Activated naive CD4-positive, alpha-beta T cell treated with anti-CD3 and anti-CD28 coated beads, Interleukin-2, amount 50 U/mL, for 24 hours (primary cell): Measurements from ENCODE around the gene CUTA.

Source experiments
- H3K27ac Mint-ChIP-seq: one replicate; pipeline ENCODE4 v1.8.0; 2021; ENCODE audit warnings: mild to moderate bottlenecking, mixed read lengths
- H3K27me3 Mint-ChIP-seq: one replicate; pipeline ENCODE4 v1.8.0; 2021; ENCODE audit warnings: mixed read lengths
- H3K36me3 Mint-ChIP-seq: one replicate; pipeline ENCODE4 v1.8.0; 2021; ENCODE audit warnings: mixed read lengths
- H3K4me1 Mint-ChIP-seq: one replicate; pipeline ENCODE4 v1.8.0; 2021; ENCODE audit warnings: mixed read lengths
- H3K4me3 Mint-ChIP-seq: one replicate; pipeline ENCODE4 v1.8.0; 2021; ENCODE audit warnings: mild to moderate bottlenecking, mixed read lengths
- H3K9me3 Mint-ChIP-seq: one replicate; pipeline ENCODE4 v1.8.0; 2021; ENCODE audit warnings: mixed read lengths

CUTA gene

GRCh38 chr6:33443619-33444504 lies 26.0 kb upstream of the CUTA start:
- H3K27ac Mint-ChIP-seq: no peak overlapping the region
- H3K9me3 Mint-ChIP-seq: no peaks in the 10 kb centered on the region
- peaks cover 11% of the 10 kb centered on the region for H3K4me1 Mint-ChIP-seq
- H3K27me3 Mint-ChIP-seq: no peaks in the 10 kb centered on the region
- no peak overlapping the region for H3K4me3 Mint-ChIP-seq
- peaks cover 5% of the 10 kb centered on the region for H3K36me3 Mint-ChIP-seq

DNA sequence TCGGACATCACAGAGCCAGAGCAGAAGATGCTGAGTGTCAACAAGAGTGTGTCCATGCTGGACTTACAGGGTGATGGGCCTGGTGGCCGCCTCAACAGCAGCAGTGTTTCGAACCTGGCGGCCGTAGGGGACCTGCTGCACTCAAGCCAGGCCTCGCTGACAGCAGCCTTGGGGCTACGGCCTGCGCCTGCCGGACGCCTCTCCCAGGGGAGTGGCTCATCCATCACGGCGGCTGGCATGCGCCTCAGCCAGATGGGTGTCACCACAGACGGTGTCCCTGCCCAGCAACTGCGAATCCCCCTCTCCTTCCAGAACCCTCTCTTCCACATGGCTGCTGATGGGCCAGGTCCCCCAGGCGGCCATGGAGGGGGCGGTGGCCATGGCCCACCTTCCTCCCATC lies 25.1 kb upstream of the CUTA start:
- peaks cover 5% of the 10 kb centered on the region for H3K36me3 Mint-ChIP-seq
- no peaks in the 10 kb centered on the region for H3K9me3 Mint-ChIP-seq
- H3K4me3 Mint-ChIP-seq: no peak overlapping the region
- H3K27me3 Mint-ChIP-seq: no peaks in the 10 kb centered on the region
- peaks cover 6% of the 10 kb centered on the region for H3K4me1 Mint-ChIP-seq
- no peak overlapping the region for H3K27ac Mint-ChIP-seq

DNA sequence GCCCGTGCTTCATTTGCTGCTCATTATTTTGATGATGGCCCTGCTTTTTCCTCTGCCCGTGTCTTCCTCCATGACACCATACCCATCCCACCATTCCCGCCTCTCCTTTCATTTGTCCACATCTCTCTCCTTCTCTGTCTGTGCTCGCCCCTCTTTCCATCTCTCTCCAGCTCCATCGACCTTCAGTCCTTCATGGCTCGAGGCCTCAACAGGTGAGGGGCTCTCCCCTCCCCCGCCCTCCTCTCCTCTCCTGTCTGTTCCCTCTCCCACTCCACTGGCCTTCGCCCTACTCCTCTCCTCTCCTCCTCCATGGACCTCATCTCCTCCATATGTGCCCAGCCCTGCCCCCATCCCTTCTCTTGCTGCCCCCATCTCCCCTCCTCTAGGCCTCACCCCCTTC lies 24.4 kb upstream of the CUTA start:
- H3K36me3 Mint-ChIP-seq: peaks cover 7% of the 10 kb centered on the region
- peaks cover 4% of the 10 kb centered on the region for H3K4me1 Mint-ChIP-seq
- no peaks in the 10 kb centered on the region for H3K27me3 Mint-ChIP-seq
- no peak overlapping the region for H3K4me3 Mint-ChIP-seq
- peak overlapping the region; percentile 32 for H3K27ac Mint-ChIP-seq
- no peaks in the 10 kb centered on the region for H3K9me3 Mint-ChIP-seq

DNA sequence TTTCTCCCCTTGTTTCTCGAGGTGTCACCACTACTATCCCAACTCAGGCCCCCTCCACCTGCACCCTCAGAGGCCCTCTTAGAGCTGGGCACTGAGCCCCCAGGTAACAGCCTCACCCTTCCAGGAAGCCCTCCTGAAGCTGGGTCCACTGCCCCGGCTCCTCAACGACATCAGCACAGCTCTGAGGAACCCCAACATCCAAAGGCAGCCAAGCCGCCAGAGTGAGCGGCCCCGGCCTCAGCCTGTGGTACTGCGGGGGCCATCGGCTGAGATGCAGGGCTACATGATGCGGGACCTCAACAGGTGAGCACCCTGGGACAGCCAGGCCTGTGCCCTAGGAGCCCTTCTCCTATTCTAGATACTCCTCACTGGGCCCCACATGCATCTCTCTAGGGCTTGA lies 23.6 kb upstream of the CUTA start:
- Mint-ChIP-seq H3K36me3 (peaks cover 10% of the 10 kb centered on the region), H3K27ac (no peak overlapping the region), H3K9me3 (no peaks in the 10 kb centered on the region), H3K27me3 (no peaks in the 10 kb centered on the region), H3K4me3 (no peak overlapping the region), H3K4me1 (peaks cover 4% of the 10 kb centered on the region)

- peaks cover 6% of the 10 kb centered on the region for H3K36me3 Mint-ChIP-seq
- no peak overlapping the region for H3K4me3 Mint-ChIP-seq
- no peak overlapping the region for H3K27ac Mint-ChIP-seq
- H3K9me3 Mint-ChIP-seq: no peaks in the 10 kb centered on the region
- H3K27me3 Mint-ChIP-seq: no peaks in the 10 kb centered on the region
- H3K4me1 Mint-ChIP-seq: peaks cover 4% of the 10 kb centered on the region
Measured at GRCh38 chr6:33440649-33441309, 22.9 kb upstream of the CUTA start.

DNA sequence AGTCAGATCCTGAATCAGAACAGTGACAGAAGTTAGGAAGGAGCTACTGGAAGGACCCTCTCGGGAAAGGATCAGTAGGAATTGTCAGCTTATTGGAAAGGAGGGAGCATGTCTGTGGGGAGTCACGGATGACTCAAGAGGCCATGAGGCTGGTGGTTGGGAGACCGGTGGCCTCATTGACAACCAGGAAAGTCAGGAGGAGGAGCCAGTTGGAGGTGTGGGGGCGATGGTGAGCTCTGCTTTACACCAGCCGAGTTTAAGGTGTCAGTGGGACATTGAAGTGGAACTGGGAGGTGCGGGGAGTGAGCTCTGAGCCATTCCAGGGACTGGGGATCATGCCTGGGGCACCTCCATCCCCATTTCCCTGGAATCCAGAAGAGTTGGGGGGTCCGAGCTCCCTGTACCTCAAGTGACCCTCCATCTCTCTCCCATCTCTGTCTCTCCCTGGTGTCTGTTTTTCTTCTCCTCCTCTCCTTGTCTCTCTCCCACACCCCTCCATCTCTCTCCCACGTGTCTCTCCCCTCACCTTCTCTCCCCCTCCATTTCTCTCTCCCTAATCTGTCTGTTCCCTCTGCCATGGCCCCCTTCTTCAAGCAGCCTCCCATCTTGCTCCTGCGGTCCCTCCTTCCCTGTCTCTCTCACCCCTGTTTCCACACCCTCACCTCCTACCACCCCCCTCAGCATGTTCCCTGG lies 22.2 kb upstream of the CUTA start:
- no peak overlapping the region for H3K4me3 Mint-ChIP-seq
- H3K27me3 Mint-ChIP-seq: no peaks in the 10 kb centered on the region
- H3K27ac Mint-ChIP-seq: peak overlapping the region; percentile 83
- H3K36me3 Mint-ChIP-seq: peaks cover 6% of the 10 kb centered on the region
- peaks cover 4% of the 10 kb centered on the region for H3K4me1 Mint-ChIP-seq
- H3K9me3 Mint-ChIP-seq: no peaks in the 10 kb centered on the region

GRCh38 chr6:33438978-33439594 lies 21.2 kb upstream of the CUTA start:
- Mint-ChIP-seq H3K4me3 (no peak overlapping the region), H3K36me3 (peaks cover 6% of the 10 kb centered on the region), H3K4me1 (peaks cover 6% of the 10 kb centered on the region), H3K9me3 (no peaks in the 10 kb centered on the region), H3K27ac (peak overlapping the region; percentile 94), H3K27me3 (no peaks in the 10 kb centered on the region)

DNA sequence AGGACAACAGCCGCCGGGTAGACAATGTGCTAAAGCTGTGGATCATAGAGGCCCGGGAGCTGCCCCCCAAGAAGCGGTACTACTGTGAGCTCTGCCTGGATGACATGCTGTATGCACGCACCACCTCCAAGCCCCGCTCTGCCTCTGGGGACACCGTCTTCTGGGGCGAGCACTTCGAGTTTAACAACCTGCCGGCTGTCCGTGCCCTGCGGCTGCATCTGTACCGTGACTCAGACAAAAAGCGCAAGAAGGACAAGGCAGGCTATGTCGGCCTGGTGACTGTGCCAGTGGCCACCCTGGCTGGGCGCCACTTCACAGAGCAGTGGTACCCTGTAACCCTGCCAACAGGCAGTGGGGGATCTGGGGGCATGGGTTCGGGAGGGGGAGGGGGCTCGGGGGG lies 19.8 kb upstream of the CUTA start:
- H3K27me3 Mint-ChIP-seq: no peaks in the 10 kb centered on the region
- H3K4me1 Mint-ChIP-seq: peaks cover 16% of the 10 kb centered on the region
- H3K36me3 Mint-ChIP-seq: peaks cover 6% of the 10 kb centered on the region
- H3K27ac Mint-ChIP-seq: peak overlapping the region; percentile 41
- no peak overlapping the region for H3K4me3 Mint-ChIP-seq
- H3K9me3 Mint-ChIP-seq: no peaks in the 10 kb centered on the region

DNA sequence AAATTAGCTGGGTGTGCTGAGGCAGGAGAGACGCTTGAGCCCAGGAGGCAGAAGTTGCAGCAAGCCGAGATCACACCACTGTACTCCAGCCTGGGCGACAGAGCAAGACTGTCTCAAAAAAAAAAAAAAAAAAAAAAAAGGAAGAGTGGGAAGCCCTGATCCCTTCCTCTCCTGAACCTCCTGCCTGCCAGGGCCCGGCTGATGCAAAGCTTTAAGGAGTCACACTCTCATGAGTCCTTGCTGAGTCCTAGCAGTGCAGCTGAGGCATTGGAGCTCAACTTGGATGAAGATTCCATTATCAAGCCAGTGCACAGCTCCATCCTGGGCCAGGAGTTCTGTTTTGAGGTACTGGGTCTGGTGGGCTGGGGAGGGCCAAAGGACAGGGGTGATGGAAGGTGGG lies 17.1 kb upstream of the CUTA start:
- H3K27me3 Mint-ChIP-seq: no peaks in the 10 kb centered on the region
- H3K9me3 Mint-ChIP-seq: no peaks in the 10 kb centered on the region
- H3K4me3 Mint-ChIP-seq: no peak overlapping the region
- H3K36me3 Mint-ChIP-seq: peaks cover 6% of the 10 kb centered on the region
- H3K27ac Mint-ChIP-seq: no peak overlapping the region
- peaks cover 40% of the 10 kb centered on the region for H3K4me1 Mint-ChIP-seq

- H3K4me3 Mint-ChIP-seq: no peak overlapping the region
- no peaks in the 10 kb centered on the region for H3K27me3 Mint-ChIP-seq
- peaks cover 5% of the 10 kb centered on the region for H3K36me3 Mint-ChIP-seq
- H3K27ac Mint-ChIP-seq: no peak overlapping the region
- H3K9me3 Mint-ChIP-seq: no peaks in the 10 kb centered on the region
- peaks cover 49% of the 10 kb centered on the region for H3K4me1 Mint-ChIP-seq
Measured at GRCh38 chr6:33433544-33434191, 15.8 kb upstream of the CUTA start.

- H3K9me3 Mint-ChIP-seq: no peaks in the 10 kb centered on the region
- H3K27me3 Mint-ChIP-seq: no peaks in the 10 kb centered on the region
- H3K36me3 Mint-ChIP-seq: peaks cover 5% of the 10 kb centered on the region
- peaks cover 54% of the 10 kb centered on the region for H3K4me1 Mint-ChIP-seq
- peak overlapping the region; percentile 82 for H3K27ac Mint-ChIP-seq
- H3K4me3 Mint-ChIP-seq: peak overlapping the region; percentile 60
Measured at GRCh38 chr6:33433001-33433543, 15.2 kb upstream of the CUTA start.

DNA sequence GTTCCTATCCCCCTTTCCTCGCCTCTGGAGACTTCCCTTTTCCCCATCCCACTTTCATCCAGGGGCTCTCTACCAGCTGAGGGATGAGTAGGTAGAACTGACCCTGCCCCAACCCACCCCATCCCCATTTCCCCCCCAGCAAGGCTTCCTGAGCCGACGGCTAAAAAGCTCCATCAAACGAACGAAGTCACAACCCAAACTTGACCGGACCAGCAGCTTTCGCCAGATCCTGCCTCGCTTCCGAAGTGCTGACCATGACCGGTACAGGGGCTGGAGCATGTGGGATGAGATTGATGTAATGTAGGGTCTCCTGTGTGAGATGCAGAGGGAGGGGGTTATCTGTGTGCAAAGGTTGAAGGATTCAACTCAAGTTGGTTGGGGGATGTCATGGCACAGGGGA lies 14.6 kb upstream of the CUTA start:
- Mint-ChIP-seq H3K36me3 (peaks cover 5% of the 10 kb centered on the region), H3K9me3 (no peaks in the 10 kb centered on the region), H3K27me3 (no peaks in the 10 kb centered on the region), H3K27ac (peak overlapping the region; percentile 82), H3K4me3 (peak overlapping the region; percentile 76), H3K4me1 (peaks cover 54% of the 10 kb centered on the region)

DNA sequence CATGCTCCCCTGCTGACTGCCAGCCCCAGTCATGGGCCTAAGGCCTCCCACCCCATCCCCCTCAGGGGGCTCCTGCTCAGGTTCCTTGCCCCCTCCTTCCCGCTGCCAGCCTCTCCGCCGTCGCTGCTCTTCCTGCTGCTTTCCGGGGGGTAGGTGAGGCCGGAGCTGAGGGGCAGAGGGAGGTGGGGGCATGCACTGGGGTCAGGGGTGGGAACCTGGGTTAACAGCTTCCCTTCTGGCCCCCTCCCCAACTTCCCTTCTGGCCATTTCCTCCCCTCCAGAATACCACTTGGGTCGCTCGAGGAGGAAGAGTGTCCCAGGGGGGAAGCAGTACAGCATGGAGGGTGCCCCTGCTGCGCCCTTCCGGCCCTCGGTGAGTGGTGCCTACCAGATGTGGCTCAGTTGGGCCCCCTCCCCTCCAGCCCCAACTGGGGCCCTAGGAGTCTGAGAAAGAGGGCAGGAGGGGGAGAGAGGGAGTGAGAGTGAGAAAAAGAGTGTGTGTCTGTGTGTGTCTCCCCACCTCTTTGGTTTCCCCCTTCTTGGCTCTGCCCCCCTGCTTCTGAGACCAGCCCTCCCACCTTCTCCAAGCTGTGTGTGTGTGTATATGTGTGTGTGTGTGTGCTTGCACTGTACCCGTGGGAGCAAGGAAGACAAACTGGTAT lies 14.1 kb upstream of the CUTA start:
- Mint-ChIP-seq H3K4me1 (peaks cover 60% of the 10 kb centered on the region), H3K4me3 (peak overlapping the region; percentile 76), H3K27me3 (no peaks in the 10 kb centered on the region), H3K27ac (peak overlapping the region; percentile 81), H3K36me3 (peaks cover 3% of the 10 kb centered on the region), H3K9me3 (no peaks in the 10 kb centered on the region)

GRCh38 chr6:33430991-33431879 lies 13.3 kb upstream of the CUTA start:
- peaks cover 64% of the 10 kb centered on the region for H3K4me1 Mint-ChIP-seq
- peak overlapping the region; percentile 81 for H3K27ac Mint-ChIP-seq
- H3K36me3 Mint-ChIP-seq: no peaks in the 10 kb centered on the region
- H3K9me3 Mint-ChIP-seq: no peaks in the 10 kb centered on the region
- peak overlapping the region; percentile 91 for H3K4me3 Mint-ChIP-seq
- no peaks in the 10 kb centered on the region for H3K27me3 Mint-ChIP-seq
